Cerebellar nuclear complex (tissue), 1 donor: ENCODE data around the gene FADS1.

Experiments used
- DNase-seq, 2 experiments: peaks; one replicate each; lab custom pipeline; 2025; lab: John Stamatoyannopoulos, UW

Gene FADS1

DNA sequence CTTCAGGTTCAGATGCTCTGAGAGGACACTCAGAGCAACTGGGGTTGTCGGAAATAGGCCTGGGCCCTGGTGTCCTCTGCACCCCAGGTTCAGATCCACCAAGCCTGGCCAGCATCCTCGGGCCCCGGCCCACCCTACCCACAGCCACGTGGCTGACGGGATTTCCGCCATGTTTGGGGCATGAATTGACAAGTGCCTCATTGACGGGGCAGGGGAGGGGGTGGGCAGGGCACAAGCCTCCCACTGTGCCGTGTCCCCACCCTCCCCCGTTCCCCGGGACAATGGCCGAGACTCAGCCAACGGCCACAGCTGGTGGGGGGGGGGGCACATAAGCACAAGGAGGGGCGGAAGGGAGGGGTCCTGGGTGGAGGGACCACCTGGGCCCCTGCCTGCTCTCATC, 55.9 kb downstream of the FADS1 start:
- no peak for DNase-seq

GRCh38 chr11:61757213-61757862, 59.5 kb downstream of the FADS1 start:
- no peak for DNase-seq

- no peak for DNase-seq
These were observed 60.2 kb downstream of the FADS1 start for GRCh38 chr11:61756452-61757212.

DNA sequence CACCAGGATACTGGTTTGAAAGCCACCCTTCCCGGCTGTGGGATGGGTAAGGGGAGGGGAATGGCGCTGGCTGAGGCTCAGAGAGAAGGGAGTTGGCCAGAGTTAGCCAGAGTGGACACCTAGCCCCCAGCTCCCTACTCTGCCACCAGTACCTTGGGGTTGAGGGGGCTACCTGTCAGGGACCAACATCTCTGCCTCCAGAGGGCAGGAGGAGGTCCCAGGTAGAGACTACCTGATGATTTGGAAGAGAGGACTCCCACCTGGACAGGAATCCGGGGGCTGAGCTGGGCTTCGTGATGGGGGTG, 60.7 kb downstream of the FADS1 start:
- DNase-seq = no peak

DNA sequence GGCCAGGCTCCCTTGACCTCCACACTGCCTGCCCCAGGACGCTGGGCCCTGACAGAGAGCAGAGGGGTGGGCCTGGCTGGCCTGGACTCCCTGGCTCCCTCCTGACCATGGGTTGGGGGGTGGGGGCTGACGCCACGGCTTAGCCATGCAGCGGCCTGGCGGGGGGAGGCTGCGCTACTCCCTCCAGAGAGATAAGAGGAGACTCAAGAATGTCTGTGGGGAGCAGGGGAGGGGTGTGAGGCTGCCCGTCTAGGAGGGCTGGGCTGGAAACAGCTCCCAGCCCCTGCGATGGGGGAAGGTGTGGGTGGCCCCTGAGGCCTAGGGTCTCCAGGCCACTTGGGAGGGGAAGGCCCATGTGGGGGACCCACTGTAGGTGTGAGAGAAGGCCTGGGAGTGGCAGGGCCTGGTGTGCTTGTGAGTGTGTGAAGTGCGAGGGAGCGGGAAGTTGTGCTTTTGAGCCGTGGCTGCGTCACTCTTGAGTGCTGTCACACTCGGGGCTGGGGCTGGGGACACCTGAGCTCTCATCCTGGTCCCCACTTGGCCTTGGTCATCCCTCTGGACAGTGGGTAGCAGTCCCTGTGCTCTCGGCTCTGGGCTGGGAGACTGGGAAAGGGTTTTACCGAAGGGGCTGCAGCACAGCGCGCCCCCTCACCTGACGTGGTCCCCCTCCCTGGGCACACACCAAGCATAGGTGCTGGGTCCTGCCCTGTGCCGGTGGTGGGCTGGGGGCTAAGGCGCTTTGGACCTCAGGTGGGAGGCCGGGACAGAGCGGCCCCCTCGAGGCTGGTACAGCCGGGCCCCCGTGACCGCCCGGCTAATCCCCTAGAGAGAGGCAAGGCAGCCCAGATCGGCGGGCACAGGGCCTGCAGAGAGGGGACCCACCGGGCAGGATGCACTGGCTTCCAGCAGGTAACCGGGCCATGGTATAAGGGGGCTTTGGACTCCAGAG, 62.0 kb downstream of the FADS1 start:
- no peak for DNase-seq

GRCh38 chr11:61753672-61754071, 63.1 kb downstream of the FADS1 start:
- no peak for DNase-seq

DNA sequence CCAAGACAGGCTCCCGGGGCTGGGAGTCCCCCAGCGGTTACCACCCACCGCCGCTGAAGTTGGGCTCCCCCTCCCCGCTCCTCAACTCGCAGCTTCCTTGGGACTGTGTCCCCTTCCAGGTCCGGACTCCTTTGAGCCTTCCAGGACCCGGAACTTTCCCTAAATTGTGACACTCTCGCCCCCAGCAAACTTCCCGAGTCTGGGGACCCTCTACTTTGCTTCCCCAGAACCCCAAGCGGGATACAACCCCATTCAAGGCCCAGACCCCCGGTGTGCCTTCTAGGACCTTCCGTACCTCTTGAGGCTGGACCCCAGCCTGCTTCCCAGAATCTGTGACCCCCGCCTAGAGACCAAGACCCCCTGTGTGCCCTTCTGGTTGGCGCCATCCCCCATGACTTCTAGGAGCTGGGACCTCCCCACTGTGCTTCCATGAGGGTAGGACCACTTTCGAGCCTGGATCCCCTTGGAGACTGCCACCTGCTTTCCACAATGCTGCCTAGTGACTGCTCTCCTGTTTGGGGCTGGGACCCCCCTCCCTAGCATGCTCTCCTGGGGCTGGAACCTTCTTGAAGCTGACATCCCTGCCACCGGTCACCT, 63.8 kb downstream of the FADS1 start:
- no peak for DNase-seq

DNA sequence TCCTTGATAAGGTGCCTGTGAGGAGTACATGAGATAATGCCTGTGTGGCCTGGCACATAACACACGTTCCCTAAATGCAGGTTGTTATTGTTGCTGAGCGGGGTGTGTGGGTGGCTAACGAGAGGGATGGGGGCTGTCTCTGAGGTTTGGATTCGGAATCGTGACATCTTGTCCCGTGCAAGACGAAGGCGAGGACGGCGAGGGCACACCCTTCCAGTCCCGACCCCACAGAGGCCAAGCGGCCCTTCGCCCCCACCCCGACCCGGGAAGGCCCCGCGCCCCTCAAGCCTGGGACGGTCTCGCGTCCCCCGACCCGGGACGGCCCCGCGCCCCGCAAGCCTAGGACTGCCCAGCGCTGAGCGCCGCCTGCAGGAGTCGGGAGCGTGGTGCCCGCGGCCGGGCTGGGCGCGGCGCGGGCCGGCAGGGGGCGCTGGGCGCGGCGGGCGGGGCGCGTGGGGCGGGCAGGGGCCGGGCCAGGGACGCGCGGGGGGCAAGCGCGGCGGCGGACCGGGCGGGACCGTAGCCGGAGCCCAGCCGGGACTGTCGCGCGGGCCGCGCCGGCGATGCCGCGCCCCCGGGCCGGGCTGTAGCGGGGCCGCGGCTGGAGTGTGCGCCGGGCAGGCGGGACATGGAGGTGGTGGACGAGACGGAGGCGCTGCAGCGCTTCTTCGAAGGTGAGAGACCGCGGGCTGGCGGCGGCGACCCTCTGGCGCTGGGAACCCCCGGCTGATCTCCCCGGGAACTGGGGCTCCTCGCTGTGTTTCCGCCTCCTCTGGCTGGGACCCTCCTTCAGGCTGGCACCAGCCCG, 64.5 kb downstream of the FADS1 start, which contains the start of gene MYRF:
MYRF (plus strand) TSS at position 520 of the 808 bp plus-strand sequence; CDS start at position 629, 109 bp downstream.
- no peak for DNase-seq

DNA sequence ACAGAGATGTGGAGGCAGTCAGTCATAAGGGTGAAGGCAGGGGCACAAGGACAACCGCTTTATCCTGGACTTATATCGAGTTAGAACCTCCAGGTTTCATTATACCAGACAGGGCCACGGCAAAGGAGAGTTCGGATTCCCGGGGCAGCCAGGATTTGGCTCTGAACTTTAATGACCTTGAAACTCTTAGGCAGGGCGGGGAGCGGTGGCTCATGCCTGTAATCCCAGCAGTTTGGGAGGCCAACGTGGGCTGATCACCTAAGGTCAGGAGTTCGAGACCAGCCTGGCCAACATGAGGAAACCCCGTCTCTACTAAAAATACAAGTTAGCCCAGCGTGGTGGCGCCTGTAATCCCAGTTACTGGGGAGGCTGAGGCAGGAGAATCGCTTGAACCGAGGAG, 65.4 kb downstream of the FADS1 start:
- no peak for DNase-seq

GRCh38 chr11:61750631-61751273, 66.1 kb downstream of the FADS1 start:
- DNase-seq = no peak
